HEK293T (cell line): ENCODE data around the gene ANTXR2.

Source experiments
- CTCF ChIA-PET: fragments of 350-600 bp; formaldehyde crosslinking; extraction: SDS; loops from one replicate; lab custom pipeline; 2021; ENCODE audit warnings: antibody characterized with exemption, inconsistent platforms; lab: Yijun Ruan, JAX
- POLR2A ChIA-PET: fragments of 350-600 bp; formaldehyde crosslinking; extraction: SDS; loops from one replicate; lab custom pipeline; 2020; ENCODE audit warnings: antibody characterized with exemption, inconsistent platforms; lab: Yijun Ruan, JAX
- DNase-seq: peaks from one replicate; pipeline ENCODE4 v3.0.0; 2012; ENCODE audit warnings: mixed read lengths; ENCODE audit errors: extremely low spot score
- ARNT ChIP-seq: fragments of 450-650 bp; IDR thresholded peaks from 2 replicates; pipeline ENCODE4 v1.6.1; 2017; ENCODE audit warnings: mild to moderate bottlenecking
- BHLHE40 ChIP-seq: fragments of 450-650 bp; IDR thresholded peaks from 2 replicates; pipeline ENCODE4 v1.6.1; 2016; ENCODE audit warnings: mild to moderate bottlenecking, moderate library complexity, borderline replicate concordance
- CTBP1 ChIP-seq: fragments of 450-650 bp; IDR thresholded peaks from 2 replicates; pipeline ENCODE4 v1.6.1; 2016; ENCODE audit warnings: borderline replicate concordance
- ELF4 ChIP-seq: fragments of 450-650 bp; IDR thresholded peaks from 2 replicates; pipeline ENCODE4 v1.6.1; 2017; ENCODE audit warnings: antibody characterized with exemption
- FOXA1 ChIP-seq: fragments of 450-650 bp; IDR thresholded peaks from 2 replicates; pipeline ENCODE4 v1.6.1; 2016; ENCODE audit warnings: mild to moderate bottlenecking
- FOXK2 ChIP-seq: fragments of 450-650 bp; IDR thresholded peaks from 2 replicates; pipeline ENCODE4 v1.6.1; 2016; ENCODE audit warnings: mild to moderate bottlenecking
- FOXM1 ChIP-seq: fragments of 450-650 bp; IDR thresholded peaks from 2 replicates; pipeline ENCODE4 v1.6.1; 2017; ENCODE audit warnings: mild to moderate bottlenecking, borderline replicate concordance
- HDGF ChIP-seq: fragments of 450-650 bp; IDR thresholded peaks from 2 replicates; pipeline ENCODE4 v1.6.1; 2017; ENCODE audit warnings: antibody characterized with exemption, borderline replicate concordance
- L3MBTL2 ChIP-seq: fragments of 450-650 bp; conservative IDR thresholded peaks from 2 replicates; pipeline ENCODE4 v1.6.1; 2016; ENCODE audit warnings: mild to moderate bottlenecking
- LEF1 ChIP-seq: fragments of 450-650 bp; IDR thresholded peaks from 2 replicates; pipeline ENCODE4 v1.6.1; 2017; ENCODE audit warnings: mild to moderate bottlenecking, borderline replicate concordance
- NFRKB ChIP-seq: fragments of 450-650 bp; IDR thresholded peaks from 2 replicates; pipeline ENCODE4 v1.6.1; 2016; ENCODE audit warnings: mild to moderate bottlenecking, moderate library complexity
- PKNOX1 ChIP-seq: fragments of 450-650 bp; IDR thresholded peaks from 2 replicates; pipeline ENCODE4 v1.6.1; 2016
- SP1 ChIP-seq: fragments of 450-650 bp; IDR thresholded peaks from 2 replicates; pipeline ENCODE4 v1.6.1; 2017
- SUZ12 ChIP-seq: fragments of 450-650 bp; IDR thresholded peaks from 2 replicates; pipeline ENCODE4 v1.6.1; 2016; ENCODE audit warnings: mild to moderate bottlenecking
- TARDBP ChIP-seq: fragments of 450-650 bp; IDR thresholded peaks from 2 replicates; pipeline ENCODE4 v1.6.1; 2016
- ZNF384 ChIP-seq: fragments of 450-650 bp; IDR thresholded peaks from 2 replicates; pipeline ENCODE4 v1.6.1; 2016

The ANTXR2 gene

GRCh38 chr4:80069108-80069836 is 3.8 kb downstream of the ANTXR2 start:
- ChIA-PET CTCF (no interaction called here), POLR2A (interaction anchor here (1.0 kb wide), 1 partner anchor 145 kb away, joined by 3 read pairs; no protein-coding TSS in a partner anchor)
- no peak for DNase-seq
- TF ChIP-seq FOXK2 (no peak), SUZ12 (no peak), HDGF (no peak), FOXM1 (no peak), TARDBP (no peak), CTBP1 (no peak), LEF1 (no peak), NFRKB (no peak), ZNF384 (no peak), FOXA1 (no peak), PKNOX1 (no peak), SP1 (no peak), L3MBTL2 (no peak), ELF4 (no peak), ARNT (no peak), BHLHE40 (no peak)

GRCh38 chr4:80065601-80066000 is 7.4 kb downstream of the ANTXR2 start:
- ChIA-PET CTCF (no interaction called here), POLR2A (no interaction called here)
- TF ChIP-seq LEF1, result no peak
- TF ChIP-seq SP1, result no peak
- no peak for TF ChIP-seq FOXA1
- DNase-seq, result no peak

GRCh38 chr4:80062527-80062926 is 10.5 kb downstream of the ANTXR2 start:
- TF ChIP-seq FOXA1 (no peak), FOXM1 (no peak), TARDBP (no peak), SUZ12 (no peak), NFRKB (no peak), BHLHE40 (no peak), CTBP1 (no peak), ARNT (no peak)
- CTCF ChIA-PET, result no interaction called here
- no peak for DNase-seq
- POLR2A ChIA-PET, result no interaction called here

DNA sequence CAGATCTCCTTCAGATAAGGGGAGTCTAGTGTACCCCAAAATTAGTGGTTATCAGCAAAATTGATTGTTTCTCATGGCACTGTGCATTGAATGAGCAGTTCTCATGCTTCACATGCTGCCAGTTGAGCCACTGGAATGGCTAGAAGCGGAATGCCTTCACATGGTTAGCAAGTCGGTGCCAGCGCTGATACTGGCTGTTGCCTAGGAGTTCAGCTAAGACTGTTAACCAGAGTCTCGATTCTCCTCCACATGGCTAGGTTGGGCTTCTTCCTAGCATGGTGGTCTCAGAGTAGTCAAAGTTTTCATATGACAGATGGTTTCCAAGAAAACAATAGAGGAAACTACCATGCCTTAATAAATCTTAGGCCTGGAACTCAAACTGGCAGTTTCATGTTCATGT is 12.2 kb downstream of the ANTXR2 start:
- POLR2A ChIA-PET, result no interaction called here
- DNase-seq, result no peak
- CTCF ChIA-PET, result no interaction called here
- TF ChIP-seq HDGF (no peak), SP1 (no peak), PKNOX1 (no peak)

DNA sequence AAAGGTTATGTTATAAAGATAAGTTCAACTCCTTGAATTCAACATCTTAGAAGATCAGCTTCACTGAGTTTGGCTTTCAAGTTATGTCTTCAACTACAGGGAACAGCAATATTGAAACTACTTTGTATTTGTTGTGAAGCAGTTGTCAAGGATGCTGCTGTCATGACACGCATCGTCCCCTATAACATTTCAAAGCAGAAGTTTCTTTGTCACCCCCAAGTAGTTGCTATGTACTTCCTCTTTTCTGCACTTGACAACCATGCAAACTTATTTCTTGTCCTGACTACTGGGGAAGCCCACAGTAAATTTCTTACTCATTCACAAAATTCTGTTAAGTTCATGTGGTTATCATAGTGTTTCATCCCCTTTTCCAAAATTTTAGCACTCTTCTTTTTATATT is 14.3 kb downstream of the ANTXR2 start:
- POLR2A ChIA-PET, result no interaction called here
- DNase-seq, result no peak

DNA sequence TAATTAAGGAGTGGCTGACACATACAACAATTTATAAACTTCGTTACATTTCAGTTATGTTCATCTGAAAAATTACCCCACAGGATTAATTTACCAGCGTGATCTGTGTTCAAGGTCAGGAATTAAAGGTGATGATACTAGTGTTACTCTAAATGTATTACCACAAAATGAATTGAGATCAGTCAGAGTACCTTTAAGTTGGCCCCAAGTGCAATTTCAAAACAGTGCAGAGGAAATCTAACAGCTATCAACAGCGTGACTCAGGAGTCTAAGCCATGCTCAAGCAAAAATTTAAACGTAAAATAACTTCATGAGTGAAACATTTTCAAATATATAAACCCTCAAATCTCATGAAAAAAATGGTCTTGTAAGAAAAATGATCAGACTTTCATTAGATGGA is 18.7 kb downstream of the ANTXR2 start:
- no peak for TF ChIP-seq PKNOX1
- TF ChIP-seq HDGF, result no peak
- TF ChIP-seq ELF4, result no peak
- TF ChIP-seq ARNT, result no peak
- TF ChIP-seq SP1, result no peak
- no peak for TF ChIP-seq SUZ12
- TF ChIP-seq CTBP1, result no peak
- TF ChIP-seq LEF1, result no peak
- no peak for TF ChIP-seq BHLHE40
- TF ChIP-seq NFRKB, result no peak
- no peak for DNase-seq
- CTCF ChIA-PET, result no interaction called here
- POLR2A ChIA-PET, result no interaction called here

More for the DNA sequence above, 14.3 kb downstream of the ANTXR2 start:
- CTCF ChIA-PET, result interaction anchor here (0.6 kb wide), 1 partner anchor 417 kb away, joined by 4 read pairs; no protein-coding TSS in a partner anchor
- TF ChIP-seq ELF4 (no peak), TARDBP (no peak), SUZ12 (no peak), FOXM1 (no peak), ARNT (no peak), BHLHE40 (no peak), PKNOX1 (no peak), ZNF384 (no peak), CTBP1 (no peak), HDGF (no peak)
